DMS 273 (cell line): Measurements from ENCODE around the gene PILRA.
"Not testable (repeated sequence)": the region's sequence is repeated elsewhere in the genome, so short reads cannot be mapped to it uniquely, and the experiment has no call there.

ENCODE experiments used
- DNase-seq: peaks from one replicate; lab custom pipeline; 2025; ENCODE audit not compliant: unreplicated experiment; lab: John Stamatoyannopoulos, UW

Gene PILRA

GRCh38 chr7:100357131-100357561 lies 16.1 kb upstream of the PILRA start:
- DNase-seq = no peak

DNA sequence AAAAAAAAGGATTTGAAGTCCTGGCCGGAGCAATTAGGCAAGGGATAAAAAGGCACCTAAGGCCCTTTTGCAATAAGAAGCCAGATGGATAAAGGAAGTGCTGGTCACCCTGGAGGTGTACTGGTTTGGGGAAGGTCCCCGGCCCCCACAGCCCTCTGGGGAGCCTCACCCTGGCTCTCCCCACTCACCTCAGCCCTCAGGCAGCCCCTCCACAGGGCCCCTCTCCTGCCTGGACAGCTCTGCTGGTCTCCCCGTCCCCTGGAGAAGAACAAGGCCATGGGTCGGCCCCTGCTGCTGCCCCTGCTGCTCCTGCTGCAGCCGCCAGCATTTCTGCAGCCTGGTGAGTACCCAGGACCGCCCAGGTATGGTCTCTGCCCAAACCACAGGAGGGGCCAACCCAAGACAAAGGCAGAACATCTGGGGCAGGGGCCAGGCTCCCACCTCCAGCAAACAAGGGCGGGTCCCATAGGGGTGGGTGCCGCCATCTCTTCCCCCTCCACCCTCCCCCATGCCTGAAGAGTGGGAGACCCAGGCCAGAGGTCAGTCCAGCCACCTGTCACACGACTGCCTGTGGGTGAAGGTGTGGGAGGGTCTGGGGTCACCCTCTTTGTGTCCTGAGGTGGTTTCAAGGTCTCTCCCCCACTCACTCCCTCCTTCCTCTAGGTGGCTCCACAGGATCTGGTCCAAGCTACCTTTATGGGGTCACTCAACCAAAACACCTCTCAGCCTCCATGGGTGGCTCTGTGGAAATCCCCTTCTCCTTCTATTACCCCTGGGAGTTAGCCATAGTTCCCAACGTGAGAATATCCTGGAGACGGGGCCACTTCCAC lies 15.0 kb upstream of the PILRA start, which contains the start of gene PILRB:
TSS of gene PILRB (plus strand) at position 91 of the 830 bp plus-strand sequence. CDS start at position 277, 186 bp downstream.
- no peak for DNase-seq

GRCh38 chr7:100358857-100359212 lies 14.5 kb upstream of the PILRA start:
- no peak for DNase-seq

GRCh38 chr7:100360135-100360854 lies 13.0 kb upstream of the PILRA start:
- DNase-seq = no peak

- no peak for DNase-seq
Measured at GRCh38 chr7:100363098-100363497, 10.2 kb upstream of the PILRA start.

DNA sequence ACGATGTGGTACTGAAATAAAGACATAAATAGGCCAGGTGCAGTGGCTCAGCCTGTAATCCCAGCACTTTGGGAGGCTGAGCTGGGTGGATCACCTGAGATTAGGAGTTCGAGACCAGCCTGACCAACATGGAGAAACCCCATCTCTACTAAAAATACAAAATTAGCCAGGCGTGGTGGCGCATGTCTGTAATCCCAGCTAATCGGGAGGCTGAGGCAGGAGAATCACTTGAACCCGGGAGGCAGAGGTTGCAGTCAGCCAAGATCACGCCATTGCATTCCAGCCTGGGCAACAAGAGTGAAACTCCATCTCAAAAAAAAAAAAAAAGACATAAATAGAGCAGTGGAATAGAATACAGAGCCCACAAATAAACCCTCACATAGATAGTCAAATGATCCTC lies 9.5 kb upstream of the PILRA start:
- DNase-seq = not testable (repeated sequence)

DNA sequence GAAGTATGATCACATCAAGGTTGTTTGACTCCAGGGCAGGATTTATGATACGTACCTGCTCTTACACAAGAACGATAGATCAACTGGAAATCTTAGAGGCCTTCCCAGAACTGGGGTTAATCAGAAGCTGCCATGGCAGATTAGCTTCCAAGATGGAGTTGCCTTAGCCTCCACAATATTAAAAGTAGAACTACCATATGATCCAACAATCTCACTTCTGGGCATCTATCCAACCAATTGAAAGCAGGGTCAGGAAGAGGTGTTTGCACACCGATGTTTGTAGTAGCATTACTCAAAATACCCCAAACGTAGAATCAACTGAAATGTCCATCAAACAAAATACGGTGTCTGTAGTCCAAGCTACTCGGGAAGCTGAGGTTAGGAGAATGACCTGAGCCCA lies 8.8 kb upstream of the PILRA start:
- no peak for DNase-seq

GRCh38 chr7:100365998-100366367 lies 7.3 kb upstream of the PILRA start:
- not testable (repeated sequence) for DNase-seq

DNA sequence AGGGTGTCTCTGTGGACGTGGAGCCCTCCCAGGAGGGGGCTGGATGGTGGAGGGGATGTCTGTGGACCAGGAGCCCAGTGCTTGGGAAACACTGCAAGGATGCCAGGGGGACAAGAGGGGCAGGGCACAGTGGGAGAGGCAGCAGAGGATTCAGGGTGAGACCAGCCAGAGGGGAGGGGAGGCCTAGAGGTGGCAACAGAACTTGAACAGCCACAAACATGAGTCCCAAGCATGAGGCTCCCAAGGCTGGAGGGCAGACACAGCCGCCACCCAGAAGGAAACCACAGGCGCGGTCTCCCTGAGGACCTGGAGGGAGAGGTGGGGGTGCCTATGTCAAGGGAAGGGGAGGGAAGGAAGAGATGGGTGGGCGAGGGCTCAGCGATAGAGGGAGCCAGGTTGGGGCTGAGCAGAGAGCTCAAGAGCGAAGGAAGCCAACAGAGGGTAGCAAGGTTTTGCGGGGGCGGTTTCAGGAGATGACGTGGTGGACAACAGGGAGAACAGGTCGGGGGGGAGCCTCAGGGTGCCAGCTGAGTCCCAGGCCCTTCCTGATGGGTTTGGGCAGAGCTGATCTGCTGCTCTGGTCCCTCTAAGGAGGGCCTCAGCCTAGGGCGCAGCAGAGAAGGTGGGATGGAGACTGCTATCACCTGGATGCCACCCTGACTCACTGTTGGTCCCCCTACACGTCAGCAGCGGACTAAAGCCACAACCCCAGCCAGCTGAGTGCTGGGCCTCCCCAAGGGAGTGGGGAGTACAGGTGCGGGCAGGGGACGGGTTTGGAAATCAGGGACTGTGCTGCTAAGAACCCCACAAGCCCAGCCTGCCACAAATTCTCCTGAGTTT lies 6.7 kb upstream of the PILRA start:
- DNase-seq = no peak

- no peak for DNase-seq
Measured at GRCh38 chr7:100367251-100367620, 6.1 kb upstream of the PILRA start.

DNA sequence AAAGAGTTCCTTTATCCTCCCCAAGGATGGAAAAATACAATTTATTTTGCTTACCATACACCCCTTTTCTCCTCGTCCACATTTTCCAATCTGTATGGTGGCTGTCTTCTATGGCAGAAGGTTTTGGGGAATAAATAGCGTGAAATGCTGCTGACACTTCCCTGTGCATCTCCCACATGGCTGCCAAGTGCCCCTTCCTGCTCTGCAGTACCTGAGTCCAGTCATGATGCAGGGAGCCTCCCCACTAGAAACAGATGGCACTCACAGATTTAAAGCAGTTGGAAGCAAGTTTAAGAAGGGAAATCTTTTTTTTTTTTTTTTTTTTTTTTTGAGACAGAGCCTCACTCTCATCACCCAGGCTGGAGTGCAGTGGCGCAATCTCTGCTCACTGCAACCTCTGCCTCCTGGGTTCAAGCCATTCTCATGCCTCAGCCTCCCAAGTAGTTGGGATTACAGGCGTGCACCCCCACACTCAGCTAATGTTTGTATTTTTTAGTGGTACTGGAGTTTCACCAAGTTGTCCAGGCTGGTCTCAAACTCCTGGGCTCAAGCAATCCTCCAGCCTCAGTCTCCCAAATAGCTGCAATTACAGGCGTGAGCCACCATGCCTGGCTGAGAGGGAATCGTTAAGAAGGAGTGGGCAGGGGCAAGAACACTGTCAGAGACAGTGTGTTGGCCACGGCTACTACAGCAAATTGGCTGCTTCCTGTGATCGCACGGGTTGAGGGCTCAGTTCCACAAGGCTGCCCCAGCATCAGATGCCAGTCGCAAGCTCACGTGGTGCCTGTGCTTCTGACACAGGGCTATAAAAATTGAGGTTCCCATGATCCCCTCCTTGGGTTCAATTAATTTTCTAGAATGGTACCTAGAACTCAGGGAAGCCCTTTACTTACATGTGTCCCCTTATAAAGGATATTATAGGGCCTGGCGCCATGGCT lies 5.3 kb upstream of the PILRA start:
- DNase-seq = peak; percentile 45

GRCh38 chr7:100369105-100369504 lies 4.2 kb upstream of the PILRA start:
- no peak for DNase-seq

- no peak for DNase-seq
Measured at GRCh38 chr7:100370303-100370702, 3.0 kb upstream of the PILRA start.

DNA sequence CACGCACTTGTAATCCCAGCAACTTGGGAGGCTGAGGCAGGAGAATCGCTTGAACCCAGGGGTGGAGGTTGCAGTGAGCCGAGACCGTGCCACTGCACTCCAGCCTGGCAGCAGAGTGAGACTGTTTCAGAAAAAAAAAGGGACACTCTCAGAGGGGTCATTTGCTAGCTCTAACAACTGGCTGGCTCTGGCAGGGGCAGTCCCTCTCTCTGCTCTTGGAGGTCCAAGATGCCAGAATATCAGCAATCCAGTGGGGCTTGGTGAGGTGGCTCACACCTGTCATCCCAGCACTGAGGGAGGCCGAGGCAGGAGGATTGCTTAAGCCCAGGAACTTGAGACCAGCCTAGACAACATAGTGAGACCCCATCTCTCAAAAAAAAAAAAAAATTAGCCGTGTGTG lies 2.5 kb upstream of the PILRA start:
- DNase-seq = no peak

DNA sequence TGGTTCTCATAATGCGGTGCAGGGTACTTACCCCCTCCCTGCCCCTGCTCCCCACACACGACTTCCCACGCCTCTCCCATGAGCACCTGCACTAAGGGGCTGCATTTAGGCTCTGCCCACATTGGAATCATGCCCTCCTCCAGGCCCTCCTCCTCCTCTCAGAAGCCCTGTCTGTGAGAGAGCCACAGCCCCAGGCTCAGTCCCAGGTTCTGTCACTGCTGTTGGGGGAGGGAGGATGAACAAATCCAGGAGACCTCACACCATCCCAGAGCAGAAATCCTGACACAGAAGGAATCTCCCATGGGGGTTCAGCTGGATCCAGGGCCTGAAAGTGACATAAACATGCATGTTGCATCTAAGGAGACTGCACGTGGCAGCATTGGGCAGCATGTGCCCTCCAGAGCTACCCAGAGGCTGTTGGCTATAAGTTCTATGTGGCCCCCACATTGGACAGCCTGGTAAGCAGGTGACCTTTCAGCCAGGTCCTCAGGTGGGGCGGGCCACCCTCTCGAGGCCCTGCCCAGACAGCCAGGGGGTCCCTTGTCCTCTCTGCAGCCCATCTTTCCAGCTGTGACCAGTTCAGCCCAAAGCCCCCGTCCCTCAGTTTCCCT lies 1.6 kb upstream of the PILRA start:
- no peak for DNase-seq

DNA sequence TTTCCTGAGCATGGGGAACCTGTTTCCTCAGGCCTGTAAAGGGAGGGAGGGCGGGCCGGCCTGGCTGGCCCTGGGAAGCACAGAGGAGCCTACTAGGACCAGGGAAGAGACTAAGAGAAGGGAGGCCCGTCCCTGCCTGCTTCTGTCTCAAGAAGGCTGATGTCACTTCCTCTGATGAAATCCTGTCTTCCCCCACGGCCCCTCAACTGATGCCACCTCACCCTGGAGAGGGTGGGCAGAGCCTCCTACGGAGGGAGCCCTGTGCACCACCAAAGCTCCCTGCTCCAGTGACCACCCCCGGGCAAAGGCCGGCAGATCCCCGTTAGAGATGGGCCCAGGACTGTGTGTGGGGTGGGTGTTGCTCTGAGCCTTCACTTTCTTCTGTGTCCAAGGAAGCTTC lies 1.0 kb upstream of the PILRA start:
- no peak for DNase-seq

GRCh38 chr7:100372694-100373093 lies 593 bp upstream of the PILRA start:
- no peak for DNase-seq

DNA sequence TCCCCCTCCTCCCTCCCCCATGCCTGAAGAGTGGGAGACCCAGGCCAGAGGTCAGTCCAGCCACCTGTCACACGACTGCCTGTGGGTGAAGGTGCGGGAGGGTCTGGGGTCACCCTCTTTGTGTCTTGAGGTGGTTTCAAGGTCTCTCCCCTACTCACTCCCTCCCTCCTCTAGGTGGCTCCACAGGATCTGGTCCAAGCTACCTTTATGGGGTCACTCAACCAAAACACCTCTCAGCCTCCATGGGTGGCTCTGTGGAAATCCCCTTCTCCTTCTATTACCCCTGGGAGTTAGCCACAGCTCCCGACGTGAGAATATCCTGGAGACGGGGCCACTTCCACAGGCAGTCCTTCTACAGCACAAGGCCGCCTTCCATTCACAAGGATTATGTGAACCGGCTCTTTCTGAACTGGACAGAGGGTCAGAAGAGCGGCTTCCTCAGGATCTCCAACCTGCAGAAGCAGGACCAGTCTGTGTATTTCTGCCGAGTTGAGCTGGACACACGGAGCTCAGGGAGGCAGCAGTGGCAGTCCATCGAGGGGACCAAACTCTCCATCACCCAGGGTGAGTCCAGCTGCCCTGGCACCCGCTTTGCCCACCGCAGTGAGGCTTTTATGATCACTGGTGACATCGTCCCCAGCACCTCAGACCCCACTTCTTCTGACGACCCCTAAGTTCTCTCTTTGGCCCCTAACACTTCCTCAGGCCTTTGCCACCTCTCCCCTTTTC lies 747 bp downstream of the PILRA start:
- not testable (repeated sequence) for DNase-seq

DNA sequence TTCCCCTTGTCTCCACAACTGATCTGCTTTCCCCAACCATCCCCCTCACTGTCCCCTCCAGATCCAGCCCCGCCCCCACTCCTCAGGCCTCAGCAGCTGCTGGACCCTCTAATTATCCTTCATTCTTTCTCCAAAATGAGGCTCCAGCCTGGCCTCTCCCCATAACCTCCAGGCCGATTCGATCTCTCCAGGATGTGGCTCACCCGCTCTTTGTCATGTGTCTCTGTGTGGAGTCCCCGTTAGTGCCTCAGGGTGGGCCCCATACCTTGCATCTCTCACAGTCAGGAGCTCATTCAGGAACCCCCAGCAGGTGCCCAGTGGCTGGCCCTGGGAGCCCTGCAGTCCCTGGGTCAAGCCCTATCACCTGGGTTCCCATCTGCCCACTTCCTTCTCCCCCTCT lies 1.3 kb downstream of the PILRA start:
- no peak for DNase-seq
